Ishikawa (cell line): ENCODE data around the gene MEP1B.

ENCODE experiments used
- CEBPB ChIP-seq: IDR thresholded peaks from 2 replicates; pipeline ENCODE4 v1.6.1; 2012
- CREB1 ChIP-seq: IDR thresholded peaks from 2 replicates; pipeline ENCODE4 v1.6.1; 2012; ENCODE audit warnings: low read depth
- EGR1 ChIP-seq: IDR thresholded peaks from 2 replicates; pipeline ENCODE4 v1.6.1; 2012
- EP300 ChIP-seq: IDR thresholded peaks from 2 replicates; pipeline ENCODE4 v1.6.1; 2012; ENCODE audit warnings: borderline replicate concordance
- FOXM1 ChIP-seq: IDR thresholded peaks from 2 replicates; pipeline ENCODE4 v1.6.1; 2012; ENCODE audit warnings: low read depth, borderline replicate concordance
- MAX ChIP-seq: IDR thresholded peaks from 2 replicates; pipeline ENCODE4 v1.6.1; 2012
- NFIC ChIP-seq: IDR thresholded peaks from 2 replicates; pipeline ENCODE4 v1.6.1; 2012
- RAD21 ChIP-seq: IDR thresholded peaks from 2 replicates; pipeline ENCODE4 v1.6.1; 2012; ENCODE audit warnings: low read depth
- TAF1 ChIP-seq: IDR thresholded peaks from 2 replicates; pipeline ENCODE4 v1.6.1; 2012; ENCODE audit warnings: low read depth, mild to moderate bottlenecking
- TCF12 ChIP-seq: IDR thresholded peaks from 2 replicates; pipeline ENCODE4 v1.6.1; 2012; ENCODE audit warnings: low read depth
- TEAD4 ChIP-seq: IDR thresholded peaks from 2 replicates; pipeline ENCODE4 v1.6.1; 2012
- USF1 ChIP-seq: IDR thresholded peaks from 2 replicates; pipeline ENCODE4 v1.6.1; 2012
- YY1 ChIP-seq: IDR thresholded peaks from 2 replicates; pipeline ENCODE4 v1.6.1; 2012; ENCODE audit warnings: low read depth
- ZBTB7A ChIP-seq: IDR thresholded peaks from 2 replicates; pipeline ENCODE4 v1.6.1; 2012; ENCODE audit warnings: low read depth
- TF ChIP-seq, protein P1 (sequence below): IDR thresholded peaks from 2 replicates; pipeline ENCODE4 v1.6.1; 2012; ENCODE audit warnings: low read depth, mild to moderate bottlenecking

MEP1B gene

DNA sequence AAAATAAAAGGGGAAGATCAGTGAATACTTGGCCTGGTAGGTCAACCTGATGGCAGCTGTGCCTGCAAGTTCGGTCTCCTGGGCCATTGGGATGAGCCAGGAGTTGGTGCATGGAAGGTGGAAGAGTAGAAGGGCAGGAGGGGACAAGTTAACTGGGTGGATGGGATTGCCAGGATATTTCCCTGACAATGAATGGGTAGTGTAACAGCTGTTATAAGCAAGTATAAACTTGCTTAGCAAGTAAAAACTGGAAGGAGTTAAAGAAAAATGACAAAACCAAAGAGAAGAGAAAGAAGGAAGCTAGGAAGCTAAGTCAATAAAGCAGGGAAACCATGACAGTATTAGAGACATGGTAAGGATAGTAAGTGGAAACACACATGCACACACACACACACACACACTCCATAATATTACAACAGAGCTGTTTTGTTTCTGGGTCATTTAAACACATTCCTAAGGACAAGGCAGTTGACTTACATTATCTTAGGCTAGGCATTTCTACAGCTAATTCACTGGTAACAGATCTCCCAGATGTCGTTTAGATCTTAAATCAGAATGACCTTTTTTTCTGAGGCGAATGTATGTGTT is 29.7 kb downstream of the MEP1B start:
- TF ChIP-seq EGR1 (no peak), MAX (no peak), TAF1 (no peak), CEBPB (no peak), RAD21 (no peak), FOXM1 (no peak), ZBTB7A (no peak), YY1 (no peak), TCF12 (no peak), NFIC (no peak), EP300 (no peak), TEAD4 (no peak), CREB1 (no peak)

DNA sequence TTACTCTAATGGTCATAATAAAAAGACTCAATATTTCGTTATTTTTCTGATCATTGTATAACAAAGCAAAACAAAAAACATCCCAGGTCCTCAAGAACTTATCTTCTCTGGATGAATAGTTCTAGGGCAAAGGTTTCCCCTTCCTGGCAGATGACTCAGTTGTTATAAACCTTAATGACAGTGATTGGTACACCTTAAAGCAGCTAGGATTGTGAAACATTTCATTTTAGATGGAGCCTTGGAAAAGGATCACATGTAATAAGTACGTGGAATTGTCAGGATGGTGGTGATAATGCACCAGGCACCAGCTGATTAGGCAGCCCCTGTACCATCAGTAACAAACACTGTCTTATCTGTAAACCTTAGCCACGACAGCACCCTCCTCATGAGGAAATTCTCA is 47.2 kb downstream of the MEP1B start:
- no peak for TF ChIP-seq TCF12
- TF ChIP-seq EGR1, result no peak
- no peak for TF ChIP-seq ZBTB7A
- no peak for TF ChIP-seq YY1
- no peak for TF ChIP-seq FOXM1
- TF ChIP-seq MAX, result no peak
- TF ChIP-seq NFIC, result no peak
- no peak for TF ChIP-seq TAF1
- TF ChIP-seq, protein P1, sequence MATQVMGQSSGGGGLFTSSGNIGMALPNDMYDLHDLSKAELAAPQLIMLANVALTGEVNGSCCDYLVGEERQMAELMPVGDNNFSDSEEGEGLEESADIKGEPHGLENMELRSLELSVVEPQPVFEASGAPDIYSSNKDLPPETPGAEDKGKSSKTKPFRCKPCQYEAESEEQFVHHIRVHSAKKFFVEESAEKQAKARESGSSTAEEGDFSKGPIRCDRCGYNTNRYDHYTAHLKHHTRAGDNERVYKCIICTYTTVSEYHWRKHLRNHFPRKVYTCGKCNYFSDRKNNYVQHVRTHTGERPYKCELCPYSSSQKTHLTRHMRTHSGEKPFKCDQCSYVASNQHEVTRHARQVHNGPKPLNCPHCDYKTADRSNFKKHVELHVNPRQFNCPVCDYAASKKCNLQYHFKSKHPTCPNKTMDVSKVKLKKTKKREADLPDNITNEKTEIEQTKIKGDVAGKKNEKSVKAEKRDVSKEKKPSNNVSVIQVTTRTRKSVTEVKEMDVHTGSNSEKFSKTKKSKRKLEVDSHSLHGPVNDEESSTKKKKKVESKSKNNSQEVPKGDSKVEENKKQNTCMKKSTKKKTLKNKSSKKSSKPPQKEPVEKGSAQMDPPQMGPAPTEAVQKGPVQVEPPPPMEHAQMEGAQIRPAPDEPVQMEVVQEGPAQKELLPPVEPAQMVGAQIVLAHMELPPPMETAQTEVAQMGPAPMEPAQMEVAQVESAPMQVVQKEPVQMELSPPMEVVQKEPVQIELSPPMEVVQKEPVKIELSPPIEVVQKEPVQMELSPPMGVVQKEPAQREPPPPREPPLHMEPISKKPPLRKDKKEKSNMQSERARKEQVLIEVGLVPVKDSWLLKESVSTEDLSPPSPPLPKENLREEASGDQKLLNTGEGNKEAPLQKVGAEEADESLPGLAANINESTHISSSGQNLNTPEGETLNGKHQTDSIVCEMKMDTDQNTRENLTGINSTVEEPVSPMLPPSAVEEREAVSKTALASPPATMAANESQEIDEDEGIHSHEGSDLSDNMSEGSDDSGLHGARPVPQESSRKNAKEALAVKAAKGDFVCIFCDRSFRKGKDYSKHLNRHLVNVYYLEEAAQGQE, result no peak
- TF ChIP-seq TEAD4, result no peak
- TF ChIP-seq RAD21, result no peak
- TF ChIP-seq USF1, result no peak
- TF ChIP-seq CREB1, result no peak
- no peak for TF ChIP-seq CEBPB
- no peak for TF ChIP-seq EP300

DNA sequence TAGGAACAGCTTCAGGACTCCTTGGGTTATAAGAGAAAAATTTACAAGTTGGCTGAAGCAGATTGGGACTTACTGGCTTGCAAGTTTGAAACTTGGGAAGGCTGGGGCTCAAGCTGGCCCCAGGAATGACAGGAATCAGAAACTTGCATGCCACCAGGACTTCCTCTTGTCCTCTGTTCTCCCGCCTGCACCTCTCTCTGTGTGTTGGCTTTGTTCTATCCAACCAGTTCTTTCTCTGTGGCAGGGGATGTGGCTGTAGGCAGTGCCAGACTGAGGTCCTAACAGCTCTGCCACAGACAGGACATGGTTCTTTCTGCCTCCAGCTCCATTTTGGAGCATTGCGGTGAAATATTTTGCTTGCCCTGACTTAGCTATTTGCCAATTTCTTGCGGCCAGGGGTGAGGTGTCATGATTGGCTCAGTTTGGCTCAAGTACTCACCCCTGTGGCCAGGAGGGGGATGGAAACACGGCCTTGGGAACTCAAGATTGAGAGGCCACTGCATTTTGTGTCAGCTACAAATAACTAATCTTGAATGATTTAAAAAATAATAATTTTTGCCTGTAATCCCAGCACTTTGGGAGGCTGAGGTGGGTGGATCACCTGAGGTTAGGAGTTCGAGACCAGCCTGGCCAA is 48.9 kb downstream of the MEP1B start:
- no peak for TF ChIP-seq TAF1
- TF ChIP-seq CEBPB, result no peak
- TF ChIP-seq TEAD4, result no peak
- TF ChIP-seq EP300, result no peak
- TF ChIP-seq MAX, result no peak
- TF ChIP-seq RAD21, result no peak
- TF ChIP-seq, protein P1, result no peak
- TF ChIP-seq FOXM1, result no peak
- TF ChIP-seq YY1, result no peak
- no peak for TF ChIP-seq NFIC
- TF ChIP-seq TCF12, result no peak
- no peak for TF ChIP-seq EGR1
- no peak for TF ChIP-seq CREB1
- TF ChIP-seq USF1, result no peak

DNA sequence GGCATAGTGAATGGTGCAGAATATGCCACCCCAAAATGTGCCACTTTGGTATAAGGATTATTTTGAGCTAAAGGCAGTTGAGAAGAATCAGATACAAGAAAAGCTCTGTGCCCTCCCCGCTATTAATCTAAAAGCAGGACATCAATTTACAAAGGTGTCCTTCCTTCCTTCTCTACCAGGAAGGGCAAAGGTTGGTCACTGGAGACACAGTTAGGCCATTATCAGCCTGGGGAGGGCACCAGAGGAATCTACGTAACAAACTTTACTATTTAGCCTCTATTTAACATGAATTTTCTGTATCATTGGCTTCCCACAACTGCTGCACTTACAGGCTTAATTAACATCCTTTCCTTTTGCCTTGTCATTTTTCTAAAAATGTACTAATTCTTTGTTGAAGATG is 52.6 kb downstream of the MEP1B start:
- no peak for TF ChIP-seq TEAD4
- no peak for TF ChIP-seq ZBTB7A
- no peak for TF ChIP-seq CEBPB
- no peak for TF ChIP-seq RAD21
- no peak for TF ChIP-seq TCF12
- TF ChIP-seq NFIC, result no peak
- TF ChIP-seq USF1, result no peak
- TF ChIP-seq, protein P1, result no peak
- TF ChIP-seq EP300, result no peak
- no peak for TF ChIP-seq EGR1
- TF ChIP-seq CREB1, result no peak
- TF ChIP-seq MAX, result no peak
- no peak for TF ChIP-seq YY1
- TF ChIP-seq FOXM1, result no peak
